Fibroblast of skin of back (primary cell): ENCODE measurements around the gene SLC2A9.
"Not testable (repeated sequence)": the region's sequence is repeated elsewhere in the genome, so short reads cannot be mapped to it uniquely, and the experiment has no call there.

Source experiments
- DNase-seq: peaks from one replicate; pipeline ENCODE4 v3.0.0-alpha.2; 2013

SLC2A9 gene

DNA sequence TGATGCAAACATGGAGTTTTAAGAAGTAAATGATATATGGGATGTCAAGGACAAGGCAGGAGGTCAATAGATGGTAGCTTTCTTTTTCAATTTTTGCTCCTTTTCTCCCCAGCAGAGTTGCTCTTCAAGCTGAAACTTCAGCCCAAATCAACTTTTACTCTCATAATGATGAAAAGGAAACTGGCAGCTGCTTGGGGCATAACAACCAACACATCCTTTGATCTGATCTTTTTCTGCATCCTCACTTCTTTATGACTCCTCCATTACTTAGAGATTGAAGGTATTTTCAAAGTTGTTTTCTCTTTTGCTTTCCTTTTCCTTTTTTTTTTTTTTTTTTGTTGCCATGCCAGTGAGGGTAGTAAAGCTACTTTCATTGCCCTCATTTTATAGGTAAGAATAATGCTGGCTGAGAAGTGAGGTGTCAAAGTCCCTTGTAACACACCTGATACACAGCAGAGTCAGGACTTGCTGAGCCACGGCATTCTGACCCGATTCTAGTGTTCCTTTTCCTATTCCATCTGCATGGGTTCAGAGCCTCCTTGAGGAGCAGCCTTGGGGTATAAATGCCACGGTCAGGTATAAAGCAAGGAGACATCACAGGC lies 26.9 kb downstream of the SLC2A9 start:
- DNase-seq: no peak

DNA sequence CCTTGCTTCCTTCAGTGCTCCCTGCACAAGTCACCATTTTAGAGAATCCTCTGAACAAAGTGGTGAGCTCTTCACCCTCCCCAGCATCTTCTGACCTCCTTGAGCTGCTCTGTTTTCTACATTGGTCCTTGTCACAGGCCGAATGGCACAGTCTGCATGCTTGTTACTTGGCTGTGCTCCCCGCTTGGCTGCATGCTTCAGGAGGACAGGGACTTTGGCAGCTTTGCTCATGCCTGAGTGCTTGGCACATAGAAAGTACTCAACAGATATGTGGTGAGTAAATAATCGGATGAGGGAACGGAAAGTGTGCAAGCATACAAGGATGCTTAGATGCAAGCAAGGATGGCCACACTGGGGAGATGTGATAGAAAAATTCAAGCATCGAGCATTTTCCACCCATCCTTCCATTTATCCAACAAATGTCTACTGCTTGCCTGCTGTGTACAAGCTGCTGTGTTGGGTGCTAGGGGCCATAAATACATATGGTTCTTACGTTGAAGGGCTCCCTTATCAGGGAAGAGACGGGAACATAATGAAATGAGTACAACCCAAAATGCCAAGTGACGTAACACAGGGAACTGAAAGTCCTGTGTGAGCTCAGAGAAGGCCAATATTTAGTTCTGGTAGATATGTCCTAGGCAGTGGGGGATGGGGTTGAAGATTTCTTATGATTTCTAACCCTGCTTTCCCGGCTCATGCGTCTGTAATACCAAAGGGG lies 31.2 kb downstream of the SLC2A9 start:
- DNase-seq: no peak

DNA sequence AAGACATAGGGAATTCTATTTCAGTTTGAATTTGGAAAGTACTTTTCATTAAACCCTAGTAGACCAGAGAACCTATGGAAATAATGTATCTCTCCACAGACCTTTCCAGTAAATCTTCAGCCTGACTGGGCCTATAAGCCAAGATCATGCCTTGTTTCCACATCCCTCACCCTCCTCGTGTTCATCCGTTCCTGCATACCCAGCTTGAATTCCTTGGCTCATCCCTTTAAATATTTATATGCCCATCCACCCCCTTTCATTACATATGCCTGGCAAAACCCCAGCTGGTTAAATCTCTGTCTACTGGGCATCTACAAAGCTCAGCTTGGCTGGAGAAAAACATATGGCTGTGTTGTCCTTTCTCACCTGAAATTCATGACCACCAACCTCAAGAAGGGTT lies 32.4 kb downstream of the SLC2A9 start:
- DNase-seq: no peak

DNA sequence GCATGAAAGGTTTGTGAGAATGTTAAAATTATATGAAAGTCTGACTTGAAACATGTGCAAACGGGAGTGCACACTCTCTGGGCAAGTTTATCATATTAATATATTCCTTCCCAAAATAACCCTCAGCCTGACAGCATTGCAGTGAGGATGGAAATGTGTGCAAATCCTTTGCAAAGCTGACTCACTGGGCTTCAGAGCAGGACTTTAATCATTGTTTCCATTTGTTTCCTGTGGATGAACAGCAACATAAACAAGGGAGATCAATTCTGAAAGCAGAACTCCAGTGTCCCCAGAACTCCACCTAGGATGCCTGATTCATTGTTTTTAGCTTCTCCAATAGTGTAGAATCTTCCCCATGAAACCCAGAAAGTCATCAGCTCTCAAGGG lies 32.9 kb downstream of the SLC2A9 start:
- DNase-seq: no peak

DNA sequence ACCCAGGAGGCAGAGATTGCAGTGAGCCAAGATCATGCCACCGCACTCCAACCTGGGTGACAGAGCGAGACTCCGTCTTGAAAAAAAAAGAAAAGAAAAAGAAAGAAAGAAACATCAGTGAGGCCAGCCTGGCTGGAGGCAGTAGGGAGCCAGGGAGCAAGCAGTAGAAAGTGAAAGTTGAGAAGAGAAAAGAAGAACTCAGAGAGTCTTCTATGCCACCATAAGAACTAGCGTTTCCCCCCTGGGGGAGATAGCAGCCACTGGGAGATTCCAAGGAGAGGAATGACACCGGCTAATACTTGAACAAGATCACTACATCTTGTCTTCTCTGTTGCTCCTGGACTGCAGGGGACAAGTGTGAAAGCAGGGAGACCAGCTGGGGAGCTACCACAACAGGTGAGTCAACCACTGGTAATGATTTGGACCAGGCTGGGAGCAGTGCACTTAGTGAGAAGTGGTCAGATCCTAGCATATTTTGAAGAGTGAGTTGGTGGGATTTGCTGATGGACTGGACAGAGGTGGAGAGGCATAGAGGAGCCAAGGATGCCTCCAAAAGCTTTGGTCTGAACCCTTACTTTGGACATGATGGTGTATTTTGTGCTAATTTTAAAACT lies 33.4 kb downstream of the SLC2A9 start:
- DNase-seq: no peak

DNA sequence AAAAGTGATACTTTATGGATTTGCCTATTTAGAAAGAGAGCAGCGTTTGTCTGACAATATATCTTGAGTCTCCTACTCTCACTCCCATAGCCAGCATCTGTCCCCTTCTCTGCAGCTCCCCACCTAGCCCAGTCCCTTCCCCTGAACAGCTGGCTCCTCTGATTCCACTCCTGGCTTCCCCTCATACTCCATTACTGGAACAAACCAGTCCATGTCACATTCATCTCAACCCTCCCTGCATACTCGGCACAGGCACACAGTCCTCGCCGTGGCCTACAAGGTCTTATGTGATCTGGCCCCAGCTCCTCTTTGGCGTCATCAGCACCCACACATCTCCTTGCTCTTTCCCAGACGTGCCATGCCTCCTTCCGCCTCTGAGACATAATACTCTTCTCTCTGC lies 36.7 kb downstream of the SLC2A9 start:
- no peak for DNase-seq

DNA sequence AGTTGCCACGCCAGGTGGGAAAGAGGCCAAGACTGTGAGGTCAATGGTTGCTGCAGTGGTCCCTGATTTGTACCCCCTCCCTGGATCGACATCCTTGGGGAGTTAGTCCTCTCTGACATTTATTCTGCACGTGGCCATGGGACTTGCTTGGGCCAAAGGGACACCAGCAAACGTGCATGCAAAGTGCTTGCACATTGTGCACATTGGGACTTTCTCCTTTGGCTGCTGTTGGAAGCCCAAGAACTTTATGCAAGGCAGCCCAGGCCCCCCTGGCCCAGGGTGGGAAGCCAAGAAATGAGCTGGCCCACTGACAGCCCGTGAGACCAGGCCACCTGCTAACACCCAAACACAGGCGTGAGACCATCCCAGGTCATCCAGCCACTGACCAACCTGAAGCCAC lies 38.1 kb downstream of the SLC2A9 start:
- no peak for DNase-seq

DNA sequence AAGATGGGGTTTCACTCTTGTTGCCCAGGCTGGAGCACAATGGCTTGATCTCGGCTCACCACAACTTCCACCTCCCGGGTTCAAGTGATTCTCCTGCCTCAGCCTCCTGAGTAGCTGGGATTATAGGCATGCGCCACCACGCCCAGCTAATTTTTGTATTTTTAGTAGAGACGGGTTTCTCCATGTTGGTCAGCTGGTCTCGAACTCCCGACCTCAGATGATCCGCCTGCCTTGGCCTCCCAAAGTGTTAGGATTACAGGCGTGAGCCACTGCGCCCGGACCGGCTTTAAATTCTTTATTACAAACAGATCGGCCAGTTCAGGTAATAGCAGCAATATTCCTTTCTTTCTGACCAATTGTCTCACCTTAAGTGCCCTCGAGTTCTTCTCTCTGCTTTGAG lies 39.4 kb downstream of the SLC2A9 start:
- DNase-seq: not testable (repeated sequence)

DNA sequence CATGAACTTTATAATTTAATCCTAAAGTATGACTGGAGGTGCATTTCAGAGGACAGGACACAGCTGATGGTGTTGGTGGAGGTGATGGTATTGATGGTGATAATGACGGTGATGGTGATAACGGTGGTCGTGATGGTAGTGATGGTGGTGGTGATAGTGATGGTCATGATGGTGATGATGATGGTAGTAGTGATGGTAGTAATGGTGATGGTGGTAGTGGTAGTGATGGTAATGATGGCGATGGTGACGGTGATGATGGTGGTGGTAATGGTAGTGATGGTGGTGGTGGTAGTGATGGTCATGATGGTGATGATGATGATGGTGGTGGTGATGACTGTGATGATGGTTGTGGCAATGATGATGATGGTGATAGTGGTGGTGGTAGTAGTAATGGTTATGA lies 40.4 kb downstream of the SLC2A9 start:
- no peak for DNase-seq

DNA sequence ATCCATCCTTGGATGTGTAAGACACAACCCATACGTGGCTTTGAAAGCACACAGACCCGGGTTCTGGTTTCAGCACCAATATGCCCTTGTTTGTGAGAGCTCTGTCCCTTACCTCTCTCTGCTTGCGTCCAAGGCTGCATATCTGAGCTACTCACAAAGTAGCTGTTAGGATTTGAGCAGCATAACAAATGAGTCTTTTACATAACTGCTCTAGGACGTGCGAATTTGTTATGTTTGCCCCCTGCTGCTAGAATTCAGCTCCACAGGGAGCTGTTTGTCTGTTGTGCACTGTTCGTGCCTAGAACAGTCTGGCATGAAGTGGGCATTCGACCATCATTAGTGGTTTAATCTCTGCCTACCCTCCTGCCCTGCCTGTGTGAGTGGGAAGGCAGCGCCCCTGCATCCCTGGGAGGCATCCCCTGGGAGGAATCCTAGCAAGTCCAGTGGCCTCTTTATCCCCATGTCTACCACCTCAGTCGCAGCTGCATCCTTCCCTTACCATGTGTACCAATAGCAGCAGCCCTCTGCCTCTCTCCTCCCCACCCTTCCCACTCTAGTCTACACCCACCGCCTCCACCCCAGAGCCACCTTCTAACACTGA lies 42.1 kb downstream of the SLC2A9 start:
- DNase-seq: peak; percentile 28

DNA sequence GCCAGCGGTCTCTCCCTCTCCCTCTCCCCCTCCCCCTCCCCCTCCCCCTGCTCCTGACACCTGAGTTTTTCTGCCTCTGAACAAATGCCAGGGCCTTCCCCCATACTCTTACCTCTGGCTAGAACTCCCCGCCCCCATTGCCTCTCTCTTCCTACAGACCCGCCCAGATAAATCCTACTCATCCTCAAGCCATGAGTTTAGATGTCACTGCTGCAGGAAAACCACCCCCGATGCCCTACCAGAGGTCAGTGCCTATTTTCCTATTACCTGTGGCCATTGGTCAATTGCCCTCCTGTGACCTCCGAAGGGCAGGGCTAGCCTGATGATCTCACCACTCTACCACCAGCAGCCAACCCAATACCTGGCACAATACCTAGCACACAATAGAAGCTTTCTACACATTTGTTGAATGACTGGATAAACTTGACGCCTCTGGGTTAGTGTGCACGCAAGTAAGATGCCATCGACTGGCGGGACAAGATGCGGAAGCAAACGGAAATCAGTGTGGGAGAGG lies 43.7 kb downstream of the SLC2A9 start:
- no peak for DNase-seq

DNA sequence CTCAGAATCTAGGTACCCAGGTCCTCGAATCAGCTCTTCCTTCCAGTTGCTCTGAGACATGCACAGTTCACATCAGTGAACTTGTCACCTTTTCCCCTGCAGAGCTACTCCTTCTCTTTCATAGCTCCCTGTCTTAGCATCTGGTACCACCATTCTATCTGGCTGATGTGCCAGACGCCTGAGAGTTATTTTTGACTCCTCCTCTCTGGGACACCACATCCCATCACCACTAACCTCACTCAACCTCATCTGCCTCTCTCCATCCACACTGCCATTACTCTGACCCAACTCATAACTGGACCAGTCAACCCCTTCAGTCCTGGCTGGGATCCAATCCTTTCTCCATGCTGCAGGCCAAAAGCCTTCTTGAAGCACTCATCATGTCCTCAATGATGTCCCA lies 44.5 kb downstream of the SLC2A9 start:
- no peak for DNase-seq

DNA sequence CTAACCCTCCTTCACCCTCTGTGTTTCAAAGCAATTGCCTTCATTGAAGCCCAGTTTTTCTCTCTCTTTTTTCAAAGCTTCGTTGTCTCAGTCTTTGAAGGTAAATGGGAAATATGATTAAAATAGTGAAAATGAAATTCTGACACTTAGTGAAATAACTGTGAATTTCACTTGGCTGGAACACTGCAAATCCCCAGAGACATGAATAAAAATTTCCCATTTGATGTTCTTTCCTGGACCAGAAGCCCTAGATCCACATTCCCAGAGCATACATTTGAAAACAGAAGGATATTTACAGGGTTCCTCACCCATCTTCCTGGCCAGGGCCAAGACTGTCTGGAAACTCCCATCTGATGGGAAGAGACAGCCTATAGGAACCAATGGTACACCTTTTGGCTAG lies 45.0 kb downstream of the SLC2A9 start:
- no peak for DNase-seq

DNA sequence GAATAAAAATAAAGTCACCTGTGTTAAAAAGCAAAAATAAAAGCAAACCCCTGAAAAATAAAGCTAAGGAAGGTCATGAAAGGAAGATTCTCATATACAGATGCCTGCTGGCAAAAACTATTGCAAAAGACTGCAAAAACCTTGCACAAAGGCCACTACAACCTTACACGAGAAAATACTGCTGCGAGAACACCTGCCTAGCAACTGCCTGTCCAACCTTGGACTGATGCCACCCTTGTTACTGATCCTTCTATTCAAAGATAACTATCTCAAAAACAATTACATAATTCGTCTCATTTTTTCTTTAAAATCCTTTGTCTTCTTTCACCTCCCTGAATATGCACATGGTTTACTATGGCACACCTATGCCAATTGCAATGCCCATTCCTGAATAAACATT lies 49.6 kb downstream of the SLC2A9 start:
- DNase-seq: no peak

DNA sequence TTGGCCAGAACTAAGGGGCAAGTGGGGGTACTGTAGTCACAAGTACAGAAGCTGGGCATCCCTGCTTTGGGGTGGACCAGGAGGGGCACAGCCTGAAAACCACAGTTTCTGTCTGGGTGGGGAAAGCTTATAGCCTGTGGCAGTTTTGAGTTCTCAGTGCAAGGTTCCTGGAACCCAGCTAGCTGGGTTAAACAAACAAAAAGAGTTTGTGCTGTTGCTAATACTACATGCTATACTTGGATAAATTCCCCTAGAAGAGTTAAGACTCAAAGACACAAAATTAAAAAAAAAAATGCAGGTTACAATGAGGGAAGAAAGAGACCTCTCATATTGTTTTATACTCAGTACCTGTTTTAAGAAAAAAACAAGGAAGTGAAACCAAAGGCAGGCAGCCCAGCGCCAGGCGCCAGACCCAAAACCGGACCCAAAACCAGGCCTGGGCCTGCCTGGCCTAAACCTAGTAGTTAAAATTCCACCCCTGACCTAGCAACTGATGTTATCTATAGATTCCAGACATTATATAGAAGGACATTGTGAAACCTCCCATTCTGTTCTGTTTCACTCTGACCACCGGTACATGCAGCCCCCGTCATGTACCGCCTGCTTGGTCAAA lies 50.8 kb downstream of the SLC2A9 start:
- DNase-seq: no peak

DNA sequence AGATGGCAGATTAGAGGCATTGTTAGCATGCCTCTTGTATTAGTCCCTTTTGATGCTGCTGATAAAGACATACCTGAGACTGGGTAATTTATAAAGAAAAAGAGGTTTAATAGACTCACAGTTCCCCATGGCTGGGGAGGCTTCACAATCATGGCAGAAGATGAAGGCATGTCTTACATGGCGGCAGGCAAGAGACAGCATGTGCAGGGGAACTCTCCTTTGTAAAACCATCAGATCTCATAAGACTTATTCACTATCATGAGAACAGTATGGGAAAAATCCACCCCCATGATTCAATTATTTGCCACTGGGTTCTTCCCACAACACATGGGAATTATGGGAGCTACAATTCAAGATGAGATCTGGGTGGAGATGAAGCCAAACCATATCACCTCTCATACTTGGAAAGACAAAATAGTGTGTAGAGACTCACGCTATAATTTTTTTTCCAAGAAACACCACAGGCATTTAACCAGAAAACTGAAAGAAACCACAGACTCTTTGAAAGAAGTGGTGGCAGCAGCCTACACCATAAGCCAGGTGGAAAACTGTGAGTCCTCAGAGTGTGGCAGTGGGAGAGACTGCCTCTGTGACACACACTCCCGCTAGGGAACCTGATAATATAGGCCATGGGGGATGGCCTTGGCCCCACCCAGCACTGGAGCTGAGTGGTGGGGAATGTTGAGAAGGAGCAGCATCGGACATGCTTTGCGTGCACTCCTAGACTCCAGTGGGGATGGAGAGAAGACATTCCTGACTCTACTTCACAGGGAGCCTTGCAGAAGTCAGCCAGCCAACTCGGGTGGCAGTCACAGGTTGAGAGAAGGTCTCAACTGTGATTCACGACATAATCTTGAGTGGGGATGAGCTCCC lies 51.5 kb downstream of the SLC2A9 start:
- DNase-seq: no peak

DNA sequence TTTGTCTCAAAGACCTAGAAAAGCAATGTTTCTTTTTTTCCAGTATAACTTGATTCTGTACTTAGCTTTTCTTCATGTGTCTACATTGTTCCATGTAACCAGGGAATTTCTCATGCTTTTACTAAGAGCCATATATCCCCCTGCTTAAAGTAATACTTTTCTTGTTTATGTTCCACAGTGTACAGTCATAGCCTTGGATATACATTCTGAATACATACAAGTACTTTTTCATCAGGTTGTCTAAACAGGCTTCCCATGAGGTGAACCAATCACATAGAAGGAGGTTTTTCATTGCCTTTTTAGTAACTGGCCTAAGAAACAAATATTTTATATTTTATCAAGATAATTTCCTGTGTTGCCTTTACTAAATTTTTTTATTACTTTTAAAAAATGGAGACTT lies 52.8 kb downstream of the SLC2A9 start:
- no peak for DNase-seq

DNA sequence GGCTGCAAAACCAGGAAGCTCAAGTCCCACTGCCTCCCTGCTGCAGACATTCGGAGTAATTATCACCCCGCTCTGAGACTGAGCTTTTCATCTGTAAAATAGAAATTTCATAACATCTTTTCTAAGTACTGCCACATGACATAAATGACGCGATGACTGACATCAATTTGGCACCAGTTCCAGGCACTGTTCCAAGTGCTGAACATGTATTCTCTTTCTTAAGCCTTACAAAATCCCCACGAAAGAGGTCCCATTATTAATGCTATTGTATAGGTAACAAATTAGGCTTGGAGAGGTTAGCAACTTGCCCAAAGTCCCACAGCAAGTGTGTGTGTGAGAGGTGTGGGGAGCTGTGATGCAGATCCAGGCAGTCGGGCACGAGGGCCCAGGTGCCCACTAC lies 56.4 kb downstream of the SLC2A9 start:
- no peak for DNase-seq

DNA sequence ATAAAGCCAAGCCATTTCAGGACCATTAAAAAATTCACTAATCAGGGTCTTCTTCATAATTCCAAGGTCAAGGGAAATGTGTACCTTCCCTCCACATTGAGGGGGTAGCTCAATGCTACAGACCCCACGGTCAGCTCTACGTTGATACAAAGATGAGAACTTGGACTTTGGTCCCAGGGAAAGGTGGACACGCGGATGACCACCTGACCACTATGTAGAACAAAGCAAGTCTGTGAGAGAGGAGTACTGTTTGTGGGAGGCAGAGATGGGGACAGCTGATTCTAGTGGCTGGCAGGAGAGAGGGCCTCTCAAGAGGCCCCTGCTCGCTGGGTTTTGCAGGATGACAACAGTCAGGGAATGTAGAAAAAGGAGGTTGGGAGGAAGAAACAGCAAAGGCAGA lies 58.0 kb downstream of the SLC2A9 start:
- no peak for DNase-seq

DNA sequence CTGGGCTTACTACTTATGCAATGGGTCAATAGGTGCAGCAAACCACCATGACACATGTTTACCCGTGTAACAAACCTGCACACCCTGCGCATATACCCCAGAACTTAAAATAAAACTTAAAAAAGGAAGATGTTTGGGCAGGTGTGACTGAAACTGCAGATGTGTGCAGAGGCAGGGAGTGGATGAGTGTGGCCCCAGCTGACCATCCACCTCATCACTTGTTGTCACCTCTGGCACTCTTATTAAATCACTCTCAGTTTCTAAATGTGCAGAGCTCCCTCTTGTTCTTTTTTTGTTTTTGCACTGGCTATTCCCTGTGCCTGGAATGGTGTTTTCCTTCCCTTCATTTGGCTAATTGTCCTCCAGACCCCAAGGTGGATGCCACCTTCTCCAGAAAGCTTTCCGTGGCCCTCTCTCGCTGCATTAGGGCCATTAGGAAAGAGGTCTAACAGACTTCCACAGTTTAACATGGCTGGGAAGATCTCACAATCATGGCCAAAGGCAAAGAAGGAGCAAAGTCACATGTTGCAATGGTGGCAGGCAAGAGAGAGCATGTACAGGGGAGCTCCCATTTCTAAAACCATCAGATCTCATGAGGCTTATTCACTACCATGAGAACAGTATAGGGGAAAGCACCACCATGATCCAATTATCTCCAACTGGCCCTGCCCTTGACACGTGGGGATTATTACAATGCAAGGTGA lies 58.5 kb downstream of the SLC2A9 start:
- no peak for DNase-seq

DNA sequence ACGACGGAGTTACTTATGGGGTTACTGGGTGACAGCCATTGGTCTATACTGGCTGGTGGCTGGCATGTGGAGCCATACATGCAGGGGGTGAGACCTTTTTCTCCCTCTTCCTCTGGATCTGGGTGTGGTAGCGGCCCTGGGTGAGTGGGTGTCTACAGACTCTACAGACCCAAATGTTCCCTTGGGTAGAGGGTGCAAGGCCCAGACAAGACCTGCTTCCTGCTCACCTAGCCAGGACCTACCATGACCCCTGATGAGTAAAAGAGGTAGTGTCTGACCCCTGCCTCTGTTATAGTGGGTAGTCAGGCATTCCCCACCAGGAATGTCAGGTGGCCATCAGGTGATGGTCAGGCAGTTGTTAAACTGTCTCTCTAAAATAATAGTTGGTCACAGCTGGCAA lies 66.8 kb downstream of the SLC2A9 start:
- DNase-seq: no peak

DNA sequence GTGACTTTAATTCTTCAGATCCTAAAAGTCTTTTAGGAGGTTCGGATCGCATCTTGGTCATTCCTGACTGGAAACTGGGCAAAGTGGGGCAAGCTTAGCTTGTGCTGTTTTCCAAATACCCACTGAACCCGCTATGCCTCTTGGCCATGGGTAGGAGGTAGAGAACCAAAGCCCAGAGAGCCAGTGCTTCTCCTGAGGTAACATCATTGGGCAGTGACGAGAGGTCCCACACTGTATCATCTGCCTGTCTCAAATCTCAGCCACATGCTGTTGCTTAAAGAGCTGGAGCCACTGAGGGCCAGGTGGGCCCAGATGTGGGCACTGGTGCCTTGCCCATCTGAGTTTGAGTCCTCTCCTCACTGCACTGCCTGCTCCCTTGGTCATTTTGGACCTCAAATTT lies 68.2 kb downstream of the SLC2A9 start:
- no peak for DNase-seq
